HG03565 (cell line): ENCODE data around the gene MARK2.

ENCODE experiments used
- ATAC-seq: cut with Tn5 transposase; IDR thresholded peaks from one replicate; pipeline ENCODE4 v1.9.1; 2021; ENCODE audit warnings: mild to moderate bottlenecking, moderate library complexity; ENCODE audit not compliant: unreplicated experiment

The MARK2 gene

DNA sequence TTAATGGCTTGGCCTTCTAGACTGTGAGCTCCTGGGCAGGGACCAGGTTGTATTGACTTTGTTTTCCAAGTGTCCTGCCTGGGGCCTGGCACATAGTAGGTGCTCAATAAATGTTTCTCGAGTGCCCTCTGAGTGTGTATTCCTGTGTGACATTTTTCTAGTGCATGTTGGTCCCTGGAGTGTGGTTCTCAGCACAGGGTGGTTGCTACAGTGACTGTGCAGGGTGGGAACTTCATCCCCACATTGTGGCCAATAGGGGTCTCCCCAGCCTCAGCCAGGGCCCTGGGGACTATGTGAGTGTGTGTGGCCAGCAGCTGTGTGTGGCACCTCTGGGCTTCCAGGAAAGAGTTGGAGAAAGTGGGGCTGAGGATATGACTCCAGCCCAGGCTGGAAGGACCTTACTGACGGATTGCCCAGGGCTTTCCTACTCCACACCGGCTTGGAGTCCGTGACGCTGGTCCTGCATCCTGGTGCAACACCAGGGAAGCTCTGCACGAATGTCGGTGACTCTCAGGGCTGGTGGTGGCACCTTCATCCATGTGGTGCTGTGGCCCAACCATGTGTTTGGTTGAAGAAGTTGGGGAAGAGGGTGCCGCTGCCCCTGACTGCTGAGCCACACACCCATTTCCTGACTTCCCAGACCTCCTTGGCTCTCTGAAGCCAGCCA lies 9.0 kb upstream of the MARK2 start:
- no peak for ATAC-seq

DNA sequence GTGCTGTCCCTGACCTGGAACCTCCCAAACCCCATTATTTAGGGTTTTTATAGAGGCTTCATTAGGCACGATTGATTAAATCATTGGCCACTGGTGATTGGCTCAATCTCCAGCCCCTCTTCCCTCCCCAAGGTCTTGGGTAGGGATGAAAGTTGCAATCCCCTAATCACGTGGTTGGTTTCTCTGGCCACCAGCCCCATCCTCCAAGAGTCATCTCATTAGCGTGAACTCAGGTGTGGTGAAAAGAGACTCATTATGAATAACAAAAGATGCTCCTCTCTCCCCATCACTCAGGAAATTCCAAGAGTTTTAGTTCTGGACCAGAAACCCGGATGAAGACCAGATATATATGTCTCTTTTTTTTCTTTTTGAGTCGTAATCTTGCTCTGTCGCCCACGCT lies 7.6 kb upstream of the MARK2 start:
- no peak for ATAC-seq

DNA sequence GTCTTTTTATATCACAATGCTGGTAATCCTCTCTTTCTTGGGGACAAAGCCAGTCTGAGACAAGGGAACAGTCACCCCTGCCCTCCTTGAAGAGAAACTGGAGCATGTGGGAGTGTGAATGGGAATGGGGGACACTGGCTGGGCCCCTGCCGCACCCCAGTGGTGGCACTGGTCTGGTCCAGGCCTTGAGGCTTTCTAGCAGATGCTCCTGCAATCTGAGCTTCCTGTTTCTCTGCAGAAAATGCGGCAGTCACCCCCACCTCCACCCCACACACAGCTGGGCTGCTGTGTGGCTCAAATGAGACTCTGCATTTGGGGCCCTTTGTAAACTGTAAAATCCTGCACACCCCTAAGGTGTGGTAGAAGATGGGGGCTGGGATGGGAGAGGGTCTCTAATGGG lies 6.6 kb upstream of the MARK2 start:
- ATAC-seq, result no peak

DNA sequence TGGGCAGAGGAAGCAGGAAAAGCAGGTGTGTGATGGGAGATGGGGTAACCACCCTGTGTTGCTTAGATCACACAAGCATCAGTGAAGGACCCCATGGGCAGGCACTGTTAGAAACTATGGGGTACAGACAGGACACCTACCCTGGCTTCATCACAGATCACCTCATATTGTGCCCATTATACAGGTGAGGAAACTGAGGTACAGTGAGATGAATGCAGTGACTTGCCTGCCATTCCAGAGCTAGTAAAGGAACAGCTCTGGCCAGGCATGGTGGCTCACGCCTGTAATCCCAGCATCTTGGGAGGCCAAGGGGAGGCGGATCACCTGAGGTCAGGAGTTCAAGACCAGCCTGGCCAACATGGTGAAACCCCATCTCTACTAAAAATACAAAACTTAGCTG lies 5.9 kb upstream of the MARK2 start:
- no peak for ATAC-seq

DNA sequence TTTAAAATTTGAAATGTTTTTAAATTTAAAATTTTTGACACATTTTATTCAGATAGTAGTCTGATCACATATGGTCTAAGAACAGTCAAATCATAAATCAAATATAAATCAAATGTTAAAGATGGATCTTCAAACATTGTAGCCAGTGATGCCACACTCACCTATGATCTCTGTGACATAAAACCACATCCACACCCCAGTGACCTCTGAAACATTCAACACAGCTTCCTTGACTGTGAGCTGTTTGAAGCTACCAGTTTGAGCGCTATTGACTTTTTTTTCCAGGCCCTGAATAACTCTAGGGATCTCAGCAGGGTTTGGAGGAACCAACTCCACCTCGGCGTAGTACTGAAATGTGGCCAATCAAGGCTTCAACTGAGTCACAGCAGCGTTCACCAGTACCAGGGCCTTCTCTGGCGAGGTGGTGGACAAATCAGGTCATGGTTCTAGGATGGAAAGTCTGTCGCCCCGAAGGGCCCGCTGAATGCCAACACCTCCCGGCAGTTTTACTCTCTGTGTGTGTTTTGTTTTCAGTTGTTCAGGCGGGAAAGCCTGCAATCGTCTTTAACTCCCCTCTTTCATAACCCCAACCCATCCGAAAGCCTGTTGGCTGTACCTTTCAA lies 4.3 kb upstream of the MARK2 start:
- no peak for ATAC-seq

DNA sequence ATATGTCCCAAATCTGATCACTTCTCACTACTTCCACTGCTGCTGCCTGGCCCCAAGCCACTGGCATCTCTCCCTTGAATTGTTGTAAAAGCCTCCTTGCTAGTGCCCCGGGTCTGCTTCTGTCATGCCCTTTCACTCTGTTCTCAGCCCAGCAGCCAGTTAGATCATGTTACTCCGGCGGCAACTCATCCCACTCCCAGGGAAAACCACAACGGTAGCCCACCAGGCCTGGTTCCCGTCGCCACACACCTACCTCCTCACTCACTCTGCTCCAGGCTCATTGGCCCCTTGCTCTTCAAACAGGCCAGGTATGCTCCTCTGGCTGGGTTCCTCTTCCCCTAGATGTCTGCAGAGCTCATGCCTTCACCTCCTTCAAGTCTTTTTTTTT lies 3.8 kb upstream of the MARK2 start:
- ATAC-seq, result no peak

DNA sequence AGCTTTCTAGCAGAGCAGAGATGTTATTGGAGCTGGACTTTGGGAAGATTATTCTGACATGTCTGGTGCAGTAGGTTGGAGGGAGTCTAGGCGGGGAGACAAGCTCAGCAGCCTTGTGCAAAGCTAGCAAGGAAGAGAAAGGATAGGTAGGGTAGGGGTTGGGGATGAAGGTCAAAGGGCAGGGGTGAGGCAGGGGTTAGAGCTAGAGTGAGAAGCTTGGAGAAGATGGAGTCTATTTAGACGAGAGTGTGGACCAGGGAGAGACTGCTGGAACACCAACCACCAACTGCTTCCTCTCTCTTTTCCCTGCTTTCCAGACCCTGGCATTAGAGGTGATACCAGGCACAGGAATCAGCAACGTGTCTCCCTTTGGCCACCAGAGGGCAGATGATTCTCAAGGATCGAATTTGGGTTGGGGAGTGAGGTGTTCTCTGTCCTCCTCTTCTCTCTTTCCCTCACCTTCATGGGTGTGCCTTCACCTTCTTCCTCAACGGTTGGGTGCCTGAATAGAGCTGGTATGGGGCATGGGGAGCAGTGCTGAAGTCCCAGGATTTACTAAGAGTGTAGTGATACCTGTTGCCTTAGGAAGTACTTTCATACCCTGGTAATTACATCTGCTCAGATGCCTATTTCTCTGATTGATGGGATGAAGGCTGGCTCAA lies 1.8 kb upstream of the MARK2 start:
- ATAC-seq, result no peak

DNA sequence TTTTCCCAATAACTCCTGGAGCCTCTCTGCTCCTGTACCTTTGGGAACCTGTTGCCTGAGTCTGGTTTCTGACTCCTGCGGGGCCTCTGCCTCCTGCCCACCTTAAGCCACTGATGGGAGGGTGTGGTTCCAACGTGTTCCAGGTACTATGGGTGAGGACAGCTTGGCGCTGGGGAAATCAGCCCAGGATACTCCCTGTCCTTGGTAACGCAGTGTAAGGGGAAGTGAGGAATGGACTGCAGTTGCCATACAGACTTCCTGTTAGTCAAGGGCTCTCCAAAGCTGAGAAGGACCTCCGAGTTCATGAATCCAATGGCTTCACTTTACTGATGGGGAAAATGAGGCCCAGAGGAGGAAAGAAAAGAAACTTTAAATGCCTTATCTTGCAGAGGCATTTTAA lies 1.2 kb upstream of the MARK2 start:
- no peak for ATAC-seq

DNA sequence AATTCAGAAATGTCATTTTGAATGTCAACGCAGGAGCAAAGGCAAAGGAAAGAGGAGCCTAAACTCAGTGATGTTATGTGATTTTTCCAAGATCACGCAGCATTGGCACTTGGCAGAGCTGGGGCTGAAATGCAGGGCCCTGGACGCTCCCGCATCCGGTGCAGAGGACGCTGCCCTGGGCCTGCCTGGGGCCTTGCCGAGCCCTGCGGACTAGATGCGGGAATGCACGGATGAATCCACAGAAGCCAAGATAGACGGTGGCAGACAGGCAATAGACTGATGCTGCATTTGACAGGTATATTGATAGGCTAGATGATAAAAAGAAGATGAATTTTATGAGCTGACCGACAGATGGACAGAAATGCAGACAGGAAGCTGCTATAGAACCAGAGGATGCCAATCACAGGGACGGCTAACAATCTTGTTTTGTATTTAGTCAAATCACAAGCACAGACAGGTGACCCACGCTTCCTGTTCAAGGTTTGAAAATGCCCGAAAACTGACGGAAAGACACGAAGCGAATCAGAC lies 696 bp upstream of the MARK2 start:
- no peak for ATAC-seq

DNA sequence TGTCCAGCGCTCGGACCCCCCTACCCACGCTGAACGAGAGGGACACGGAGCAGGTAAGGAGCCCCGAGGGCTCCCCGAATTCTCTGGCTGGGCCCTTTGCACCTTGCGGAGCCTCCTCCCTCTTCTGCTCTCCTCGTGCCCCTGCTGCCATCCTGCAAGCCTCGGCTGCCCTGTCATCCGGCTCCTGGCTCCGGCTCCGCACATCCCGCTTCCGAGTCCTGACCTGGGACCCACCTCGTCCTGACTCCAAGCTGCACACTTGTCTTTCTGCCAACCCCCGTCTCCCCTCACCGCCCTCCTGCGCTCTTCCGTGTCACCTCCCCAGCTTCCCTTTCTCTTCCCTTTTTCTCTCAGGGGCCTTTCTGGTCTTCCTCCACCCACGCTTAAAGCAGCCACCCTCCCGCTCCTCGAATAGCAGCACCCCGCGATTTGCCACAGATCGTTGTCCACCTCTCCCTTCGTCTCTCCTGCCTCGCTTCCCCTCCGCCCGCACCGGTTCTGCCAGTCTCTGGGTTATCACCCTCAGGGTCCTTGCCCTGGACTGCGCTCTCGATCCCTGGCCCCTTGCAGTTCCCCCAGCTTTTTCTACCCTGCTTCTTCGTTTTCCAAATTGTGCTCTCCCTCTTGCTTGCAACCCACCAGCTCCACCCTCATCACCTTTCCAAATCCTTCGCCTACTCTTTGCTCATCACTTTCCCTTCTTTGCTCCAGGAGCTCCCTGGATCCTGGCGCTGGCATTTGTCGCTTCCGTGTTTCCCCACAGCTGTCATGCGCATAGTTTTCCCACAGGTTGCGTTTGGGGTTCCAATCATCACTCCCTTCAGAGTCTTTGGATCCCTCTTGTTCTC lies 822 bp downstream of the MARK2 start:
- no peak for ATAC-seq

DNA sequence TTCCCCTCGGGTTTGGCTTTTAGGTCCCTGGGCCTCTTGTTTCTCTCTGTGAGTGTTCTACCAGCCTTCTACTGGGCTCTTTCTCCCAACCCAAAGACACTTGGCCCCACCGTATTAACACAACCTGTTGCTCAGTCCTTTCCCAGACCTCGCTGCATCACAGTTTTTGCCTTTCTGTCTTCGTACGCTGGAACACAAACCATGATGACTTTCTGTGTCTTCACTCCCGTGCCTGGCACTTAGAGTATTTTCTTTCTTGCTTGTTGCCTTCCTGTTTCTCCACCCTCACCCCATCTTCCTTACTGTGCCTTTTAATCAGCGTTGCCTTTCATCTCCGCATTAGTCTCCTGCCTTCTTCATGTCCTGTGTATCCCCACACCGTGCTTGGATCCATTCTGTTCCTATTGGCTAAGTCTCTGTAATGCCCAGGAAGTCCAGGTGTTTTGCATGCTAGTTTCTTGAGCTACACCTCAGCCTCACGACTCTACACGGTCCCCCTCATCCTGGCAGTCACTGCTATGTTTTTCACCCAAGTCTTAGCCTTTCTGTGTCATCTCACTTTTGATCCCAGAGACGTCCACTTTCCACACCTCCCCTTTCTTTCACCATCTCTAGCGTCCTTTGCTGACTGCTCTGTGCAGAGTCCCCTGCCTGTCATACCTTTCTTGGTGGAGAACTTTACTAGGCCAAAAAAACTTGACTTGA lies 1.6 kb downstream of the MARK2 start:
- ATAC-seq, result no peak

DNA sequence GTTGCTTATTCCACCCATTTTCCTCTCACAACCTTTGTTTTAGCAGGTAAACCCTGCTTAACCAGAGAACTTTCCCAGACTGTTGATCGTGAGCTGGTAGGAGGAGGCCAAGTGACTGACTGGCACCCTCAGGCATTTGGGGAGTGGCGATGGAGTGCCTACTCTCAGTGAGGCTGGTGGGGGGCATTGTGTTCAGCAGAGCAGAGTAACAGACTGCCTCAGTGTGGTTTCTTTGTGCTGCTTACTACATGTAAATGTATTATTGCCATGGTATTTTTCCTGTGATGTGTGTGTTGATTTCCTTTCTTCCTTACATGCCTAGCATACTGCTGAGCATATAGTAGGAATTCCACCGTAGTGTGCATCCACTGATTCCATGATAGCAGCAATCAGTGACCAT lies 2.6 kb downstream of the MARK2 start:
- ATAC-seq, result no peak

DNA sequence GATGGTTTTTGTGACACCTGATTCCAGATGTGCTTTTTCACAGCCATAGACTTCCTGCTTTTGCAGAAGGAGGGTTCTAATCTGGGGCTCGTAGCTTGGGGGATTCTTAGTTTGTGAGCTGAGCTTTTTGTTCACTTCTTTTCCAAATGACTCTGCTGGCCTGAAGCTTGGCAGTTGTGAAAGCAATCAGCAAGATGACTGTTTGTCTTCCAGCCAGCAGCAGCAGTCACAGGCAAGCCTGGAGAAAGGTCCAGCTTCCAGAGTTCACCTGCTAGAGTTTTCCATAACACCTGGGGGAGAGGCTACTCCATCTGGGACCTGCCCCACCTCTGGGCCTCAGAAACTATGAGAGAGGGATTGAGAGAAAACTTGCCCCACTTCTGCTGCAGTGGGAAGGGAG lies 4.1 kb downstream of the MARK2 start:
- no peak for ATAC-seq

DNA sequence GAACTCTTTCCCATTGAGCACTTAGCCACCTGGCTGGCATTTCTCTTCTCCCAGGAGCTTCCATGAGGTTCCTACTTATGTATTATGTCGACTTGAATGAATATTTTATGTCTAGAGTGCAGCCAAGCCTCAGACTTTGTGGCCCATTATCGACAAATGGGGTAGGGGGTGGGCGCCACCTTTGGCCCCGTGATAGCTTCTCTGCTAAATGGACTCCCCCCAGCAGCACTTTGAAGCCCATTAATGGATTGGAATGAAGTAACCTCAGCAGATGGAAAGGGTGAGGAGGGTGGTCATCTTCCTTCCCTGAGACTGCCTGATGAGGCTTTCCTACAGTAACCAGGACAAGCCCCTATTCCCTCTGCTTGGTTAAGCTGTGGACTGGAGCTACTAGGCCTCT lies 5.9 kb downstream of the MARK2 start:
- no peak for ATAC-seq

DNA sequence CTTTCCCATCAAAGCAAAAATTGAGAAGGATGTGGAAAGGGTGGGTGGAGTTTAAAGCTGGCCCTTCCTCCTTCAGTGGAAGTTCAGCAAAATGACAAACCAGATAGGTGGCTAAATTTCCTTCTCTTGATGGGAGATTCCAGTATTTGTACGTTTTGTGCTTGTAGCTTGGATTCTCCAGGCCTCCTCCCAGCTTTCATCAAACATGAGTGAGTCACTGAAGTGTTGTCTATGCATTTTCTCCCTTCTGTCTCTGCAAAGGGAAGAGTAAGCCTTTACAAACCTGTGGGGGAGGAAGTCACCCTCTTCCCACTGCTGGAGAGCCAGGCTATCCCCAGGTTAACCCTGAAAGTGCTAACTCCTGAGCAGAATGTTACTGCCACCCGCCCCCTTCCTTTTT lies 6.4 kb downstream of the MARK2 start:
- ATAC-seq, result no peak

DNA sequence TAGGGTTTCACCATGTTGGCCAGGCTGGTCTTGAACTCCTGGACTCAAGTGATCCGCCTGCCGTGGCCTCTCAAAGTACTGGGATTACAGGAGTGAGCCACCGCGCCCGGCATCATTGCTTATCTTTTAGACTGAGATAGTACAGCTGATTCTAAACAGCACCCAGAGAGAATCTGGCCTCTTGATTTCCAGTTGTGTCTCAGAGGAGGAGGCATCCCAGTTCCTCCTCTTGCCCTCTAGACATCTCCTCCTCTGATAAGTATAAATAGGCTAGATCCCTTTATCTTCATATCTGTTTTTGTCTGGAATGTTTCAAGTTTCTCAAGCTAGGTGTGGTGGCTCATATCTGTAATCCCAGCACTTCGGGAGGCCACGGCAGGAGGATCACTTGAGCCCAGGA lies 7.0 kb downstream of the MARK2 start:
- no peak for ATAC-seq

DNA sequence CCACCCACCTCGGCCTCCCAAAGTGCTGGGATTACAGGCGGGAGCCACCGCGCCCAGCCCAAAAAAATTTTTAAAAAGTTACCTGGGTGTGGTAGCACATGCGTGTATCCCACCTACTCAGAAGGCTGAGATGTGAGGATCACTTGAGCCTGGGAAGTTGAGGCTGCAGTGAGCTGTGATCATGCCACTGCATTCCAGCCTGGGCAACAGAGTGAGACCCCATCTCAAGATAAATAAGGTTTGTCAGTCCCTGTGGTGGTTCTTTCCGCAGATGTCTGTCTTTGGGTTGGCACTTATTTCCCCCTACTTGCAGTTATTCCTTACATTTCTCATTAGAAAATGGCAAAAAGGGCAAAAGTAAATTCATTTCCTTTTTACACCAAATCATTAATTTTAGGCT lies 8.0 kb downstream of the MARK2 start:
- no peak for ATAC-seq

DNA sequence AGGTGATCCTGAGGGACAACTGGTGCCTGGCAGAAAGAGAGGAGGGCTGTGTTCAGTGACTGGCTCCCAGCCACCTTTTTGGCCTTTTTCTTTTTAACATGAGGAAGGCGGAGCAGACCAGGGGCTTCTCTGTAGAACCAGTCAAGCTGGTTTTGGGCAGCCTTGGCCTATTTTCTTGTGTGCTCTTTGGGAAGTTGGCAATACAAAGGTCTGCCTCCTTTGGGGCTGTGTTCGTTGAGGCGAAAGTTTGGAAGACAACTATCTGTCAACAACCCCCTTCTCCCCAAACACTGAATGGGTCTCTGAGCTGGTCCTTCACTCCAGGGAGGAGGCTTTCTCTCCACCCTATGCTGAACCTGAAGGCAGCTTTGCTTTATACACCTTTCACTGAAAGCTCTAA lies 8.5 kb downstream of the MARK2 start:
- ATAC-seq, result no peak

DNA sequence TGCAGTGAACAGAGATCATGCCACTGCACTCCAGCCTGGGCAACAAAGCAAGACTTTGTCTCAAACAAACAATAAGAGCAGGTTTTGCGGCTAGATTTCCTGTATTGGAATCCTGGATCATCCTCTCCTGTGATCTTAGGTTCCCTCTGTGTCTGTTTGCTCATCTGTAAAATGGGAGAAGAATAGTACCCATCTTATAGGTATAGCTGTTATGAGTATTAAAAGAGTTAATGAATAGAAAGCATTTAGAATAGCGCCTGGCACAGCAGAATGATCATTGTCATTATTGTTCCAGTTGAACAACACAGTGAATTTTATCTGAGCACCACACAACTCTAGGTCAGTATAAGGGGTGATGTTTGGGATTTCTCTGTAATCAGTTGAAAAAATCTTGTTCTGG lies 10.8 kb downstream of the MARK2 start:
- ATAC-seq, result no peak

DNA sequence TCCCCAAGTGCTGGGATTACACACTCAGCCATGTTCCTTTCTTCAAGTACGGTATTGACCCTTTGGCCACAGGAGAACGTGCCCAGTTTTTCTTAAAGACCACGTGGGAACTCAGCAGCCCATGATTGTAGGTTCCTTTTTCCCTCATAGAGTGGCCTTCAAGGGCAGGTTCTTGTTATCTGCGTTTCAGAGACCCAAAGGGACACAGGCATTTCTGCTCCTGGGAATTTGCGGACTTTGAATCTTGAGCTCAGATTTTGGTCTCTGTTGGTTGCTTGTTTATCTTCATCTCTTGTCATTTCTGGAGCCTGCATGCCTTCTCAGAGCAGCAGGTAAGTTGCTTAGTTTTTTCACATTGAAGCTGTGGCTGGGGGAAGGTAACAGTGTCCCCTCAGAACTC lies 12.0 kb downstream of the MARK2 start:
- no peak for ATAC-seq

DNA sequence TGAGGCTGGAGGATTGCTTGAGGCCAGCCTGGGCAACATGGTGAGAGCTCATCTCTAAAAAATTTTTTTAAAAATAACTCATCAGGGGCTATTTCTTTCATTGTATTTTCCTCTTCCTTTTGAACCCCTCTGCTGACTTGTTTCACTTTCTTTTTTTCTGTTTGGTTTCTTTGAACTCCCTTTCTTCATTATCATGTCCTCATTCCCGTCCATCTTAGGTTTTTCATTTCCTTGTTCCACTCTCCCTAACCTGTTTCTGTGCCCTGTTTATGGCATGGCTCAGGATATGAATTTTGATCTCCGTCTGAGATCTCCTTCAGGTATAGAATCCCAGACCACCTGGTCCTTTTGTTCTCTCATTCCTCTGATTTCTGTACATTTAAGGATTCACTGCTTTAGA lies 12.5 kb downstream of the MARK2 start:
- no peak for ATAC-seq
